Renal pelvis (tissue), 12 donors: ENCODE measurements around the gene ECEL1. TPM values are rescaled to one million over a fixed set of nuclear protein-coding genes. Genes with fewer than 3 reads are reported as not detected.
"Not testable (repeated sequence)": the region's sequence is repeated elsewhere in the genome, so short reads cannot be mapped to it uniquely, and the experiment has no call there.

Source experiments
- DNase-seq: peaks from one replicate; pipeline ENCODE4 v3.0.0-alpha.2; 2013
- long read RNA-seq, 16 experiments: transcript quantifications; one replicate each; lab custom pipeline, GENCODE V29; 2026
- polyA plus RNA-seq, 3 donors: library from polyadenylated mRNA; unstranded; fragments of 120-200 nt; gene quantifications; one replicate each; pipeline ENCODE4 v1.2.1, GENCODE V29; 2013; ENCODE audit not compliant: insufficient read length in 3 of 3

ECEL1 gene
- 10 to 100 TPM in 2 of 3 donors, 1 to 10 TPM in 1; 4.8 to 24.8 (median 17.4) TPM for polyA plus RNA-seq
- long read RNA-seq, donor 1, partial matches to known transcripts = 0 of 2 reads
- long read RNA-seq, donor 1, other reads (novel, unspliced or antisense) = 0 of 2 reads
- long read RNA-seq, donor 2, transcript ECEL1-201 (18 exons, 2,865 nt) = major isoform, 9 of 9 reads
- long read RNA-seq, donor 2, partial matches to known transcripts = 0 of 9 reads
- long read RNA-seq, donor 2, other reads (novel, unspliced or antisense) = 0 of 9 reads
- long read RNA-seq, donor 3, partial matches to known transcripts = 0 of 2 reads
- long read RNA-seq, donor 3, other reads (novel, unspliced or antisense) = 0 of 2 reads
- long read RNA-seq, donor 4 = 0 reads
- long read RNA-seq, donor 5, partial matches to known transcripts = 0 of 2 reads
- long read RNA-seq, donor 5, other reads (novel, unspliced or antisense) = 0 of 2 reads
- long read RNA-seq, donor 6, partial matches to known transcripts = 0 of 1 reads
- long read RNA-seq, donor 6, other reads (novel, unspliced or antisense) = 0 of 1 reads
- long read RNA-seq, donor 7, transcript ECEL1-201 (18 exons, 2,865 nt) = major isoform, 7 of 7 reads
- long read RNA-seq, donor 7, partial matches to known transcripts = 0 of 7 reads
- long read RNA-seq, donor 7, other reads (novel, unspliced or antisense) = 0 of 7 reads
- long read RNA-seq, donor 8, partial matches to known transcripts = 0 of 2 reads
- long read RNA-seq, donor 8, other reads (novel, unspliced or antisense) = 0 of 2 reads
- long read RNA-seq, donor 9, partial matches to known transcripts = 0 of 4 reads
- long read RNA-seq, donor 9, other reads (novel, unspliced or antisense) = 0 of 4 reads
- long read RNA-seq, donor 10, partial matches to known transcripts = 0 of 4 reads
- long read RNA-seq, donor 10, other reads (novel, unspliced or antisense) = 0 of 4 reads
- long read RNA-seq, donor 11, transcript ECEL1-201 (18 exons, 2,865 nt) = major isoform, 5 of 5 reads
- long read RNA-seq, donor 11, partial matches to known transcripts = 0 of 5 reads
- long read RNA-seq, donor 11, other reads (novel, unspliced or antisense) = 0 of 5 reads
- long read RNA-seq, donor 12, transcript ECEL1-201 (18 exons, 2,865 nt) = major isoform, 7 of 7 reads
- long read RNA-seq, donor 12, partial matches to known transcripts = 0 of 7 reads
- long read RNA-seq, donor 12, other reads (novel, unspliced or antisense) = 0 of 7 reads
- long read RNA-seq, donor 13, partial matches to known transcripts = 0 of 1 reads
- long read RNA-seq, donor 13, other reads (novel, unspliced or antisense) = 0 of 1 reads
- long read RNA-seq, donor 14 = 0 reads
- long read RNA-seq, donor 15, transcript ECEL1-201 (18 exons, 2,865 nt) = major isoform, 6 of 6 reads
- long read RNA-seq, donor 15, partial matches to known transcripts = 0 of 6 reads
- long read RNA-seq, donor 15, other reads (novel, unspliced or antisense) = 0 of 6 reads
- long read RNA-seq, donor 16, partial matches to known transcripts = 0 of 1 reads
- long read RNA-seq, donor 16, other reads (novel, unspliced or antisense) = 0 of 1 reads

- no peak for DNase-seq
These were observed at the start of gene ECEL1 for GRCh38 chr2:232487385-232488096. Gene ECEL1 (minus strand): TSS chr2:232487834. CDS start chr2:232486653, 1,181 bp downstream.

GRCh38 chr2:232537079-232537478 is 49.4 kb upstream of the ECEL1 start:
- no peak for DNase-seq

DNA sequence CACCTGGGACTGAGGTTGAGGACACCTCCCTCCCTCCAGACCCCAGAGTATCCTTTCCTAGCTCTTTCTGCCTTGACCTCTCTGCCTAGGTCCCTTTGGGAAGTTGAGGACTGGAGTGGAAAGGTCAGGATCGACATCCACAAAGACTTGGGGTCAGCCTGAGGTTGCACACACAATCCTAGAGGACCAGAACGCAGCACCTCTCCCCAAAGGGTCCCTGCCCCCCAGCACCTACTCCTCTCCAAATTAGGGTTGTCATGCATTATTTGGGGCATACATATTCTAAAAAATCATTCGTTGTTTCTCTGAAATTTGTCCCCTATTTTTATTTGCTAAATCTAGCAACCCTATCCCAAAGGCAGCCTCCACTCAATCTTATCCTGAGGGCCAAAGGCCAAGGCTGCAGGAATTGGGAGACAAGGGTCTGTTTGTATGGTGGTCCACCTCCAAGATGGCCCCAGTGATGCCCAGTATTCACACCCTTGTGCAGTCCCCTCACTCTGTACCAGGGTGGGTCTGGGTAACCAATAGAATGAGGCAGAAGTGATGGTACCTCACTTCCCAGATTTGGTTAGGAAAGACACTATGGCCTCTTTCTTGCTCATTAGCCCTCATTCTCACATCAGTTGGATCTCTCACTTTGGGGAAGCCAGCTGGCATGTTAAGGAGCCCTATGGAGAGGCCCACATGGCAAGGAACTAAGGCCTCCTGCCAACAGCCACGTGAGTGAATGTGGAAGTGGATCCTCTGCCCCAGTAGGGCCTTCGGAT is 48.3 kb upstream of the ECEL1 start:
- DNase-seq = no peak

DNA sequence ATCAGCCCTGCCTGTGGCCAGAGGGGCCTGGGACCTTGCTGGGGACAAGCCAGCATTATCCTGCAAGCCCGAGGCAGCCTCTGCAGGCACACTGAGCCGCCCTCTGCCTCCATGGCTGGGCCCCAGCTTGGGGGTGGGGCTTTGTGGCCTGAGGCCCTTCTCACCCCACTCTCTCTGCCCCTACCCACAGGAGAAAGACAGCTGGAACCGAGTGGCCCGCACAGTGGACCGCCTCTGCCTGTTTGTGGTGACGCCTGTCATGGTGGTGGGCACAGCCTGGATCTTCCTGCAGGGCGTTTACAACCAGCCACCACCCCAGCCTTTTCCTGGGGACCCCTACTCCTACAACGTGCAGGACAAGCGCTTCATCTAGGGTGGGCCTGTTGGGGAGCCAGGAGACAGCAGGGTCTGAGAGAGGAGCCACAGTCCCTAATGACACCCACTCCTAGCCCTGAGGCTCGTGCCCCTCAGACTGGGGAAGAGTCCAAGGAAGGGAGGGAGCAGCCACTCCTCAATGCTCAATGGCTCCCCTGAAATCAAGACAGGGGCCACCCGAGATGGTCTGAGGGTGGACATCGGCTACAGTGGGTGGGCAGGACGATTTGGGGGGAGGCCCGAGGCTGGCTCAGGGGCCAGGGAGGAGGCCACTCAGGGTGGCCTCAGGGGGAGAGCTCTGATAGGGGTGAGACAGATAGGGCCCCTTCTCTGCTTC is 47.5 kb upstream of the ECEL1 start:
- DNase-seq = no peak

GRCh38 chr2:232533944-232534710 is 46.5 kb upstream of the ECEL1 start:
- no peak for DNase-seq

DNA sequence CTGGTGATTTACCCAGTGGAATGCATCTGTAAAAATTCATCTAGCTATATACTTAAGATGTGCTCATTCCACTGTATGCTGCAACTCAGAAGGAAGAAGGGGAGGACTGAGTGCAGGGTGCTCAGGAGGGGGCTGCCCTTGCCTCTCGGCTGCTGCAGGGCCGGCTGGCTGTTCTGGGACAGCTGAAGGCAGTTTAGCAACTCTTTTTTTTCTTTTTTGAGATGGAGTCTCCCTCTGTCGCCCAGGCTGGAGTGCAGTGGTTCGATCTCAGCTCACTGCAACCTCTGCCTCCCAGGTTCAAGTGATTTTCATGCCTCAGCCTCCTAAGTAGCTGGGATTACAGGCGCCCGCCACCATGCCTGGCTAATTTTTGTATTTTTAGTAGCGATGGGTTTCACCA is 45.2 kb upstream of the ECEL1 start:
- DNase-seq = not testable (repeated sequence)

GRCh38 chr2:232532419-232532818 is 44.8 kb upstream of the ECEL1 start:
- DNase-seq = no peak

DNA sequence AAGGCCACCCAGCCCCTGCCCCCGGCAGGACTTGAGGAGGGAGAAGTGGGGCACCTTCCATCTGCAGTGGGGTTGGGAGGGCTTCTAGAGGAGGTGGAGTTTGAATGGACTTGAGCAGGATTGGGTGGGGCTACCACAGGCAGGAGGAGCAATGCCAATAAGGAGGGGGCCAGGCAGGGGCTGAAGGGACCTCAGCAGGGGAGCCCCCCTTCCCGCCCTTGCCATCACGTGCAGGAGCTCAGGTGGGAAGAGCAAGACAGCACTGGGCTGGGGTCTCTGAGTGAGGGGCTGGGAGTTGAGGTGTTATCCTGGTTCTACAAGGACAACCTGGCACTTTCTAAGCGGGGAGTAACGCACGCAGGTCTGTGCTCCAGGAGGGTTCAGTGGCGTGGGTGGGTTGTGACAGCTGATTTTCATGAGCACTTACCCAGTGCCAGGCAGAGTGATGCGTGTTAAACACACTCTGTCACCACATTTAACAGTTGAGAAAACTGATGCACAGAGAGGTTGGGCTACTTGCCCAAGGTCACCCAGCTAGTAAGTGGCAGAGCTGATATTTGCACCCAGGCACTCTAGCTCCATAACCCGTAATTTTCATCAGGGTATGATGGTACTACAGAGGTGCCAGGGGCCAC is 43.1 kb upstream of the ECEL1 start:
- no peak for DNase-seq

GRCh38 chr2:232529806-232530547 is 42.3 kb upstream of the ECEL1 start:
- DNase-seq = no peak

- no peak for DNase-seq
These were observed 41.3 kb upstream of the ECEL1 start for GRCh38 chr2:232528746-232529460.

GRCh38 chr2:232527905-232528470 is 40.4 kb upstream of the ECEL1 start:
- DNase-seq = no peak

DNA sequence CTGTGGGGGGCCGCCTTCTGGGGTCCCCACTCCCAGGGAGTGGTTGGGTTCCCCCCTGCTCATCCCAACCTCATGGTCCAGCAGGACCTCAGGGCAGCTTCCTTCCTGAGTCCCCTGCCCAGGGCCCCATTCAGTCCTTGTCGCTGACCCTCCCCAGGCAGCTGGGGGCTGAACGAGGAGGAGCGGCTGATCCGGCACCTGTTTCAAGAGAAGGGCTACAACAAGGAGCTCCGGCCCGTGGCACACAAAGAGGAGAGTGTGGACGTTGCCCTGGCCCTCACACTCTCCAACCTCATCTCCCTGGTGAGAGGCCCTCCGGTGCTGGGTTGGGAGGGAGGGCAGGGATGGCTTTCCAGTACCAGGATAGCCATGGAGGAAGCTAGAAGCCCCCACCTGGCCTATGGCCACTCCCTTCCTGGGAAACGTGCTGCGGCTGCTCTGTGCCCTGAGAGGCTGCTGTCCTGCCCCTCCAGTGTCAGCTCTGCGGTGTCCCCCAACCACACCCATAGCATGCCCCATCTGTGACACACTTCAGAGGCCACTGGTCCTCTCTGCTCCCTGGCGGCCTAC is 38.8 kb upstream of the ECEL1 start:
- DNase-seq = no peak

DNA sequence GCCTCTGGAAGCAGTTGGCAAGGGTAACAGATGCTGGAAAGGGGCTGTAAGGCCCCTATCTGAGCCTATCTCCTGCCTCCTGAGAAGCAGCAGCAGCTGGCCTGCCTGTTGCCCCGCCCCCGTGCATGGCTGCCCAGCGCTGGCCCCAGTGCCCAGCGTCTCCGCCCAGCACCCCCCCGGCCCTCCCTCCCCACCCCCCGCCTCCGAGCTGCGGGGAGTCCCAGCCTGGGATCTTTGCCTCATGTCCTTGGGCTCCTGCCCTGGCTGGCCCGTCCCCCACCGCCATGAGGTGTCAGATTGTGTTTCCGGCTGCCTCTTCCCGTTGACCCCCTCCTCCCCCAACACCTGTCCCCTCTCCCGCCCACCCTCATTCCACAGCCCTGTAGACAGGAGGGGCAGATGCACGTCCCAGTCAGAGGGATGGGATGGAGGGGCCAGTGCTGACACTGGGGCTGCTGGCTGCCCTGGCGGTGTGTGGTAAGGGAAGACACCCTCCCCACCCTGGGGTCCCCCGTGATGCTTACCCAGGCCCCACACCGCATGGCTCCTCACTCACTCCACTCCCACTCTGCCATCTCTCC is 38.2 kb upstream of the ECEL1 start, which contains the start of gene CHRND:
CHRND (plus strand) TSS at position 370 of the 581 bp plus-strand sequence; CDS start at position 426, 56 bp downstream.
- DNase-seq = no peak

DNA sequence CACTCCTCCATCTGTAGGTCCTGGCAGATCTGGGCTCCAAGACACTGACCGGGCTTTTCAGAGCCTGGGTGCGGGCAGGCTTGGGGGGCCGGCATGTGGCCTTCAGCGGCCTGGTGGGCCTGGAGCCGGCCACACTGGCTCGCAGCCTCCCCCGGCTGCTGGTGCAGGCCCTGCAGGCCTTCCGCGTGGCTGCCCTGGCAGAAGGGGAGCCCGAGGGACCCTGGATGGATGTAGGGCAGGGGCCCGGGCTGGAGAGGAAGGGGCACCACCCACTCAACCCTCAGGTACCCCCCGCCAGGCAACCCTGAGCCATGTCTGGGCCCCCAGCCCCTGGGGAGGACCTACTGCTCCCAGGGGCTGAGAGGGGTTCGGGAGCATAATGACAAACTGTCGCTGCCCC is 37.6 kb upstream of the ECEL1 start:
- DNase-seq = no peak

GRCh38 chr2:232524771-232525170 is 37.1 kb upstream of the ECEL1 start:
- DNase-seq = no peak
